ENCODE data around the gene COL28A1. TPM values are rescaled to one million over a fixed set of nuclear protein-coding genes. Genes with fewer than 3 reads are reported as not detected.

Gene COL28A1
- total RNA-seq, 1 experiment from 2014 or later, result 7.3 TPM

- H3K4me1 Mint-ChIP-seq (ENCODE audit: low read depth, unreplicated experiment), result peaks cover 8% of the 10 kb centered on the region
- no peak overlapping the region for H3K4me3 Mint-ChIP-seq (ENCODE audit: unreplicated experiment)
- no peak overlapping the region for H3K27ac Mint-ChIP-seq (ENCODE audit: unreplicated experiment)
Observed at GRCh38 chr7:7517754-7518153, 17.9 kb downstream of the COL28A1 start.

GRCh38 chr7:7516662-7517061 lies 19.0 kb downstream of the COL28A1 start:
- Mint-ChIP-seq H3K4me3 (ENCODE audit: unreplicated experiment) (no peak overlapping the region), H3K4me1 (ENCODE audit: low read depth, unreplicated experiment) (peaks cover 8% of the 10 kb centered on the region), H3K27me3 (ENCODE audit: insufficient read depth, unreplicated experiment) (no peaks in the 10 kb centered on the region), H3K9me3 (ENCODE audit: unreplicated experiment) (no peaks in the 10 kb centered on the region), H3K36me3 (ENCODE audit: insufficient read depth, unreplicated experiment) (no peaks in the 10 kb centered on the region), H3K27ac (ENCODE audit: unreplicated experiment) (no peak overlapping the region)
- Histone ChIP-seq H3K4me1 (peaks cover 32% of the 10 kb centered on the region), H3K27me3 (replicated peaks; ENCODE audit: control insufficient read depth, insufficient read depth, low read length) (no peaks in the 10 kb centered on the region), H3K9me3 (no peaks in the 10 kb centered on the region), H3K36me3 (ENCODE audit: control insufficient read depth, insufficient read depth, low read length) (no peaks in the 10 kb centered on the region), H3K4me3 (ENCODE audit: low read depth, low read length) (no peak overlapping the region)
- BruUV-seq (replicated peaks), result no TSS peak
- no peak for TF ChIP-seq CTCF (IDR thresholded peaks at IDR 0.05; ENCODE audit: insufficient read depth in 1 of 2, low read depth in 1 of 2, low read length in 1 of 2, severe bottlenecking in 1 of 2, unreplicated experiment in 1 of 2)
- intact Hi-C loops (cut with micrococcal nuclease; ENCODE audit: unreplicated experiment), result loop anchor here (1.0 kb wide), 1 partner anchor 11 kb away; no protein-coding TSS in a partner anchor
- ChIA-PET CTCF (interaction anchor here (1.0 kb wide), 1 partner anchor 92 kb away, joined by 4 read pairs; no protein-coding TSS in a partner anchor), POLR2A (no interaction called here)
- no peak for DNase-seq

More at GRCh38 chr7:7517754-7518153, 17.9 kb downstream of the COL28A1 start:
- DNase-seq, result peak in 1 of 2 experiments; percentile 26
- Mint-ChIP-seq H3K27me3 (ENCODE audit: insufficient read depth, unreplicated experiment) (no peaks in the 10 kb centered on the region), H3K36me3 (ENCODE audit: insufficient read depth, unreplicated experiment) (no peaks in the 10 kb centered on the region), H3K9me3 (ENCODE audit: unreplicated experiment) (no peaks in the 10 kb centered on the region)
- Histone ChIP-seq H3K36me3 (ENCODE audit: control insufficient read depth, insufficient read depth, low read length) (no peaks in the 10 kb centered on the region), H3K27me3 (replicated peaks; ENCODE audit: control insufficient read depth, insufficient read depth, low read length) (no peaks in the 10 kb centered on the region), H3K4me1 (peaks cover 32% of the 10 kb centered on the region), H3K9me3 (no peaks in the 10 kb centered on the region), H3K4me3 (ENCODE audit: low read depth, low read length) (no peak overlapping the region)
- TF ChIP-seq CTCF (IDR thresholded peaks at IDR 0.05; ENCODE audit: insufficient read depth in 1 of 2, low read depth in 1 of 2, low read length in 1 of 2, severe bottlenecking in 1 of 2, unreplicated experiment in 1 of 2), result no peak
- CTCF ChIA-PET, result interaction anchor here (1.1 kb wide), 1 partner anchor 93 kb away, joined by 3 read pairs; no protein-coding TSS in a partner anchor
- BruUV-seq (replicated peaks), result no TSS peak
- intact Hi-C loops (cut with micrococcal nuclease; ENCODE audit: unreplicated experiment), result no loop called here
- POLR2A ChIA-PET, result no interaction called here

- DNase-seq, result peak in 1 of 2 experiments; percentile 26
- H3K27me3 Mint-ChIP-seq (ENCODE audit: insufficient read depth, unreplicated experiment), result no peaks in the 10 kb centered on the region
- Histone ChIP-seq H3K4me3 (ENCODE audit: low read depth, low read length) (no peak overlapping the region), H3K4me1 (peaks cover 32% of the 10 kb centered on the region), H3K36me3 (ENCODE audit: control insufficient read depth, insufficient read depth, low read length) (no peaks in the 10 kb centered on the region), H3K9me3 (no peaks in the 10 kb centered on the region), H3K27me3 (replicated peaks; ENCODE audit: control insufficient read depth, insufficient read depth, low read length) (no peaks in the 10 kb centered on the region)
- intact Hi-C loops (cut with micrococcal nuclease; ENCODE audit: unreplicated experiment), result loop anchor here (1.0 kb wide), 1 partner anchor 11 kb away; no protein-coding TSS in a partner anchor
- no peaks in the 10 kb centered on the region for H3K9me3 Mint-ChIP-seq (ENCODE audit: unreplicated experiment)
- no peaks in the 10 kb centered on the region for H3K36me3 Mint-ChIP-seq (ENCODE audit: insufficient read depth, unreplicated experiment)
- peaks cover 8% of the 10 kb centered on the region for H3K4me1 Mint-ChIP-seq (ENCODE audit: low read depth, unreplicated experiment)
- no peak overlapping the region for H3K4me3 Mint-ChIP-seq (ENCODE audit: unreplicated experiment)
- no peak overlapping the region for H3K27ac Mint-ChIP-seq (ENCODE audit: unreplicated experiment)
- CTCF ChIA-PET, result interaction anchor here (1.0 kb wide), 1 partner anchor 92 kb away, joined by 4 read pairs; no protein-coding TSS in a partner anchor
- no peak for TF ChIP-seq CTCF (IDR thresholded peaks at IDR 0.05; ENCODE audit: insufficient read depth in 1 of 2, low read depth in 1 of 2, low read length in 1 of 2, severe bottlenecking in 1 of 2, unreplicated experiment in 1 of 2)
- POLR2A ChIA-PET, result no interaction called here
- BruUV-seq (replicated peaks), result no TSS peak
Observed at GRCh38 chr7:7516156-7516555, 19.5 kb downstream of the COL28A1 start.
